Activated CD8-positive, alpha-beta T cell treated with anti-CD3 and anti-CD28 coated beads, Interleukin-2, amount 10 ng/mL, durations not matched to agents 7 days and 5 days (primary cell): ENCODE measurements around the gene EIF5B. TPM values are rescaled to one million over a fixed set of nuclear protein-coding genes. Genes with fewer than 3 reads are reported as not detected.

ENCODE experiments used
- ATAC-seq: fragments of 150-1000 bp; cut with Tn5 transposase; one replicate; pipeline ENCODE4 v1.10.0; 2021; ENCODE audit warnings: moderate library complexity
- CTCF ChIA-PET: fragments of 350-600 bp; sonication (Branson Sonifier 250); formaldehyde crosslinking; loops from one replicate; lab custom pipeline; 2021; ENCODE audit warnings: antibody characterized with exemption; lab: Charles Lee
- POLR2A ChIA-PET: fragments of 350-600 bp; sonication (Branson Sonifier 250); formaldehyde crosslinking; loops from one replicate; lab custom pipeline; 2021; ENCODE audit warnings: antibody characterized with exemption; lab: Charles Lee
- DNase-seq: peaks from one replicate; pipeline ENCODE4 v3.0.0-alpha.2; 2020
- H3K27ac Mint-ChIP-seq: one replicate; pipeline ENCODE4 v1.8.0; 2021; ENCODE audit warnings: mild to moderate bottlenecking, mixed read lengths
- H3K27me3 Mint-ChIP-seq: one replicate; pipeline ENCODE4 v1.8.0; 2021; ENCODE audit warnings: low read depth, mixed read lengths
- H3K36me3 Mint-ChIP-seq: one replicate; pipeline ENCODE4 v1.8.0; 2021; ENCODE audit warnings: low read depth, mixed read lengths
- H3K4me1 Mint-ChIP-seq: one replicate; pipeline ENCODE4 v1.8.0; 2021; ENCODE audit warnings: low read depth, mixed read lengths
- H3K4me3 Mint-ChIP-seq: one replicate; pipeline ENCODE4 v1.8.0; 2021; ENCODE audit warnings: mild to moderate bottlenecking, mixed read lengths
- H3K9me3 Mint-ChIP-seq: one replicate; pipeline ENCODE4 v1.8.0; 2022; ENCODE audit warnings: mixed read lengths; ENCODE audit not compliant: insufficient read depth
- total RNA-seq, 2 experiments: library from RNA; stranded (reverse); gene quantifications; one replicate each; pipeline ENCODE4 v1.2.3, GENCODE V29; 2021

The EIF5B gene
- total RNA-seq, 2 experiments from 2014 or later = 47.5 TPM

DNA sequence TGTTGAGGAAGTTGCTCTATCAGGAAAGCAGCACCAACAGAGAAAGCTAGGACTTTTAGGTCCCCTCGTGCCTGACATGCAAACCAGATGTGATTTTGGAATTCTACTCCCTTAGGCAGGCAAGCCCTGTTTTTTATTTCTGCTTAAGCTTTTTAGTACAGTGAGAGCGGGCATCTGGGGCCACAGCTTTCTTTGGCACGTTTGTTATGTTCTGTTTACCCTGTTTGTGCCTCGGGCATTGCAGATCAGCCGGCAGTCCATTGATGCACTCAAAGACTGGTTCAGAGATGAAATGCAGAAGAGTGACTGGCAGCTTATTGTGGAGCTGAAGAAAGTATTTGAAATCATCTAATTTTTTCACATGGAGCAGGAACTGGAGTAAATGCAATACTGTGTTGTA lies 61.9 kb downstream of the EIF5B start:
- peaks cover 74% of the 10 kb centered on the region for H3K36me3 Mint-ChIP-seq

GRCh38 chr2:99399795-99400194 lies 62.6 kb downstream of the EIF5B start:
- ChIA-PET POLR2A (no interaction called here), CTCF (no interaction called here)
- H3K4me3 Mint-ChIP-seq = no peak overlapping the region
- no peaks in the 10 kb centered on the region for H3K27me3 Mint-ChIP-seq
- peaks cover 76% of the 10 kb centered on the region for H3K36me3 Mint-ChIP-seq
- no peak overlapping the region for H3K27ac Mint-ChIP-seq
- no peak for ATAC-seq
- peaks cover 5% of the 10 kb centered on the region for H3K4me1 Mint-ChIP-seq
- H3K9me3 Mint-ChIP-seq = no peaks in the 10 kb centered on the region
- DNase-seq = no peak

More for the DNA sequence above, 61.9 kb downstream of the EIF5B start:
- ChIA-PET POLR2A (interaction anchor here (1.0 kb wide), 1 partner anchor 13 kb away, joined by 3 read pairs; no protein-coding TSS in a partner anchor), CTCF (no interaction called here)
- no peak for ATAC-seq
- H3K27ac Mint-ChIP-seq = no peak overlapping the region
- H3K4me3 Mint-ChIP-seq = no peak overlapping the region
- no peaks in the 10 kb centered on the region for H3K27me3 Mint-ChIP-seq
- peaks cover 5% of the 10 kb centered on the region for H3K4me1 Mint-ChIP-seq
- DNase-seq = no peak
- H3K9me3 Mint-ChIP-seq = no peaks in the 10 kb centered on the region

GRCh38 chr2:99401841-99402240 lies 64.7 kb downstream of the EIF5B start:
- no peak for DNase-seq
- Mint-ChIP-seq H3K36me3 (peaks cover 75% of the 10 kb centered on the region), H3K4me3 (no peak overlapping the region), H3K9me3 (no peaks in the 10 kb centered on the region), H3K27me3 (no peaks in the 10 kb centered on the region), H3K27ac (no peak overlapping the region), H3K4me1 (peaks cover 5% of the 10 kb centered on the region)
- CTCF ChIA-PET = no interaction called here
- no peak for ATAC-seq
- POLR2A ChIA-PET = interaction anchor here (0.6 kb wide), 1 partner anchor 12 kb away, joined by 3 read pairs; no protein-coding TSS in a partner anchor

DNA sequence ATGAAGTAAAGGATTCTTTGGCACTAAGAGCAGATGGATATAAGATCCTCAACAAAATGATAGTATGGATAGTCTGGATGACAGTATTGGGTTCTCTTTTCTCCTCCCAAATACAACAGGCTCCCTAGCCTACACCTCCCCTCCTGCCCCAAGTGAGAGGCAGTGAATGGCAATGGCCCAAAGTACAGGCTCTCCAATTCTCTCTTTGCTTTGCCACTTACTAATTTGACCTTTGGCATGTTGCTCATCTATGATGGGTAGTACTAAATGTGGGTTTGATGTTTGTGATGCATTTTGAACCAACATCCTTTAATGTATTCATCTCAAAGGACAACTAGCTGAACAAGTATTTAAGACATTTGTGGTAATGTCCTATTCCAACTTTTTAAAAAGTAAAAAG lies 65.9 kb downstream of the EIF5B start:
- H3K27ac Mint-ChIP-seq = peak overlapping the region; percentile 21
- ChIA-PET CTCF (interaction anchor here (0.9 to 2.0 kb wide), 4 partner anchors 11 to 66 kb away, joined by 3 to 6 read pairs (median 3); partner anchors contain the start of gene EIF5B), POLR2A (no interaction called here)
- peaks cover 70% of the 10 kb centered on the region for H3K36me3 Mint-ChIP-seq
- H3K4me3 Mint-ChIP-seq = no peak overlapping the region
- peaks cover 11% of the 10 kb centered on the region for H3K4me1 Mint-ChIP-seq
- DNase-seq = no peak
- ATAC-seq = no peak
- H3K27me3 Mint-ChIP-seq = no peaks in the 10 kb centered on the region
- no peaks in the 10 kb centered on the region for H3K9me3 Mint-ChIP-seq

DNA sequence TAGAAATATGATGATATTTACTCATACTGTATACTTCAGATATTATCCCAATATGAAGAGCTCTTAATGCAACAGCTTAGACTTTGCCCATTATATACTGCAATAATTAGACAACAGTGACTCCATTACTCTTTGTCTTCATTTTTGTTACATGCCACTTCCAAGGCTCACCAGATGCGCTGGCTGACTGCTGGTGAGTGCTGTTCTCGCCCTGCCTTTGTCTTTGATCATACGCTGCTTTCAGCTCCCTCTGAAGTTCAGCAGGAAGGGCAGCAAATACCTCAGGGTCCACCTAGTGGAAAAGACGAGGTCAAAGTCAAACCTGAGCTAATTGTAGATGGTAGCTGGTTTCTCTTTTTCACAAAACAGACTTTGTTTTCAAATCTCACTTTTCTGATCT lies 66.3 kb downstream of the EIF5B start:
- DNase-seq (no peak), ATAC-seq (no peak)
- ChIA-PET POLR2A (no interaction called here), CTCF (interaction anchor here (0.9 to 2.0 kb wide), 4 partner anchors 10 to 66 kb away, joined by 3 to 6 read pairs (median 3); partner anchors contain the start of gene EIF5B)
- H3K9me3 Mint-ChIP-seq = no peaks in the 10 kb centered on the region
- H3K27me3 Mint-ChIP-seq = no peaks in the 10 kb centered on the region
- no peak overlapping the region for H3K4me3 Mint-ChIP-seq
- peaks cover 12% of the 10 kb centered on the region for H3K4me1 Mint-ChIP-seq
- no peak overlapping the region for H3K27ac Mint-ChIP-seq
- H3K36me3 Mint-ChIP-seq = peaks cover 66% of the 10 kb centered on the region

DNA sequence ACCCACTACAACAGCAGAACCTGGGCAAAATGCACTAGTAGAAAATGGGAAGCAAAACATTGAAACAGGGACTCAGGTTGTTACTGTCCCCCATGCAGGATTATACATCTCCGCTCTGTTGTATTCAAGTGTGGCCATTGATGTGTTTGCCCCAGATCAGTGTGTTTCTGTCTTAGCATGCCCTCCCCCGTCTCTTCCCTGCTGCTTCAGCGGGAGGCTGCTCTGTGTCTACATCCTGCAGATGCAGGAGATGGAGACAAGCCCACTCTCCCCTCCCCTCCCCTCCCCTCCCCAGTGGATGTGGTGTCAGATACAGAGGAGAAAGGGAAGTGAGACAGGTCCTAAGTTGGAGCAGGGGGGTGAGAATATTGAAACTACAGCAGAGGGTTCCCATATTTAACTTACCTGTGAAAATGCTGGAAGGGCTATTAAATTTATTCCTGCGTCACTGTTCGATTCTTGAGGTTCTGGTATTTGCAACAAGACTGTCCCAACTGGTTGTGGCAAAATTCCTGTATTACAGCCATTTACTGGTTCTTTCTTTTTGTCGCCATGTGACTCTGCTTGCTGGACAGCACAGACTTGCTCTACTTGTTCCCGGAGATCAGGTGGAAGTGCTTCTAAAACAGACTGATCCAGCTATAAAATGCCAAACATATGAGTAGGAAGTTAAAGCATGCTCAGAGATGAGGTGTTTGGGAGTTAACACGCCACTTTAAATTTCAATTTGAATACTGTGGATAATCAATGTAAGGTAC lies 67.0 kb downstream of the EIF5B start:
- Mint-ChIP-seq H3K9me3 (no peaks in the 10 kb centered on the region), H3K36me3 (peaks cover 61% of the 10 kb centered on the region), H3K27me3 (no peaks in the 10 kb centered on the region), H3K4me3 (no peak overlapping the region), H3K4me1 (peaks cover 12% of the 10 kb centered on the region), H3K27ac (no peak overlapping the region)
- ChIA-PET POLR2A (no interaction called here), CTCF (interaction anchor here (0.7 to 2.0 kb wide), 3 partner anchors 10 to 86 kb away, joined by 3 to 6 read pairs (median 3); partner anchors contain the start of gene REV1)
- ATAC-seq = no peak
- DNase-seq = no peak

GRCh38 chr2:99404797-99405669 lies 67.8 kb downstream of the EIF5B start:
- Mint-ChIP-seq H3K9me3 (no peaks in the 10 kb centered on the region), H3K36me3 (peaks cover 58% of the 10 kb centered on the region), H3K4me3 (no peak overlapping the region), H3K4me1 (peaks cover 12% of the 10 kb centered on the region), H3K27me3 (no peaks in the 10 kb centered on the region), H3K27ac (no peak overlapping the region)
- CTCF ChIA-PET = interaction anchor here (0.7 to 2.0 kb wide), 2 partner anchors 9 to 85 kb away, joined by 3 to 6 read pairs; partner anchors contain the start of gene REV1
- POLR2A ChIA-PET = interaction anchor here (0.6 kb wide), 1 partner anchor 86 kb away, joined by 3 read pairs; no protein-coding TSS in a partner anchor
- no peak for DNase-seq
- no peak for ATAC-seq

GRCh38 chr2:99406137-99406536 lies 68.9 kb downstream of the EIF5B start:
- peaks cover 66% of the 10 kb centered on the region for H3K36me3 Mint-ChIP-seq
- ChIA-PET POLR2A (no interaction called here), CTCF (no interaction called here)
- H3K27me3 Mint-ChIP-seq = no peaks in the 10 kb centered on the region
- H3K27ac Mint-ChIP-seq = no peak overlapping the region
- DNase-seq (no peak), ATAC-seq (no peak)
- H3K4me1 Mint-ChIP-seq = peaks cover 12% of the 10 kb centered on the region
- H3K4me3 Mint-ChIP-seq = no peak overlapping the region
- no peaks in the 10 kb centered on the region for H3K9me3 Mint-ChIP-seq

GRCh38 chr2:99410276-99410675 lies 73.1 kb downstream of the EIF5B start:
- Mint-ChIP-seq H3K27ac (no peak overlapping the region), H3K4me1 (peaks cover 6% of the 10 kb centered on the region), H3K36me3 (peaks cover 62% of the 10 kb centered on the region), H3K4me3 (no peak overlapping the region), H3K9me3 (no peaks in the 10 kb centered on the region), H3K27me3 (no peaks in the 10 kb centered on the region)
- ChIA-PET POLR2A (no interaction called here), CTCF (no interaction called here)
- ATAC-seq = no peak
- no peak for DNase-seq

- H3K9me3 Mint-ChIP-seq = no peaks in the 10 kb centered on the region
- ChIA-PET POLR2A (interaction anchor here (0.7 kb wide), 1 partner anchor 13 kb away, joined by 3 read pairs; no protein-coding TSS in a partner anchor), CTCF (no interaction called here)
- no peaks in the 10 kb centered on the region for H3K4me1 Mint-ChIP-seq
- no peak overlapping the region for H3K27ac Mint-ChIP-seq
- DNase-seq = no peak
- H3K36me3 Mint-ChIP-seq = peaks cover 61% of the 10 kb centered on the region
- H3K4me3 Mint-ChIP-seq = no peak overlapping the region
- H3K27me3 Mint-ChIP-seq = no peaks in the 10 kb centered on the region
- ATAC-seq = no peak
These were observed 77.4 kb downstream of the EIF5B start for GRCh38 chr2:99414566-99414965.

DNA sequence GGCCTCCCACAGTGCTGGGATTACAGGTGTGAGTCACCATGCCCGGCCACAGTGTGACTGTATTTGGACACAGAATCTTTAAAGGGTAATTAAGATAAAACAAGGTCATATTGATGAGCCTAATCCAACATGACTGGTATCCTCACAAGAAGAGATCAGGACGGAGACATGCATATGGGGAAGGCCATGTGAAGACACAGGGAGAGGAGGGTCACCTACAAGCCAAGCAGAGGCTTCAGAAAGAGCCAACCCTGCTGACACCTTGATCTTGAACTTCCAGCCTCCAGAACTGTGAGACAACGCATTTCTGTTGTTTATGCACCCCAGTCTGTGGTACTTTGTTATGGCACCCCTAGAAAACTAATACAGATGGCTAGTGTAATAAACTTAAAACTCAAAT lies 80.2 kb downstream of the EIF5B start:
- Mint-ChIP-seq H3K36me3 (peaks cover 58% of the 10 kb centered on the region), H3K4me1 (no peaks in the 10 kb centered on the region), H3K4me3 (no peak overlapping the region), H3K27me3 (no peaks in the 10 kb centered on the region), H3K9me3 (no peaks in the 10 kb centered on the region), H3K27ac (no peak overlapping the region)
- CTCF ChIA-PET = no interaction called here
- ATAC-seq (no peak), DNase-seq (no peak)
- POLR2A ChIA-PET = no interaction called here
